HFFc6 (cell line): ENCODE data around the gene THPO. TPM values are rescaled to one million over a fixed set of nuclear protein-coding genes. Genes with fewer than 3 reads are reported as not detected.
A peak's percentile ranks its signal among the peaks of the same experiment; 100 is the strongest.

ENCODE experiments used
- DNase-seq: peaks from one replicate; pipeline ENCODE4 v3.0.0-alpha.2; 2018
- H3K27ac Mint-ChIP-seq: 2 replicates; pipeline ENCODE4 v1.8.0; 2020; ENCODE audit warnings: mild to moderate bottlenecking, mixed read lengths
- H3K27me3 Mint-ChIP-seq: 2 replicates; pipeline ENCODE4 v1.8.0; 2021; ENCODE audit warnings: mild to moderate bottlenecking, moderate library complexity, mixed read lengths; ENCODE audit not compliant: insufficient read depth
- H3K36me3 Mint-ChIP-seq: 2 replicates; pipeline ENCODE4 v1.8.0; 2021; ENCODE audit warnings: low read depth, mixed read lengths
- H3K4me1 Mint-ChIP-seq: 2 replicates; pipeline ENCODE4 v1.8.0; 2020; ENCODE audit warnings: low read depth, mixed read lengths
- H3K4me3 Mint-ChIP-seq: 2 replicates; pipeline ENCODE4 v1.8.0; 2020; ENCODE audit warnings: mild to moderate bottlenecking, moderate library complexity, mixed read lengths
- H3K9me3 Mint-ChIP-seq: 2 replicates; pipeline ENCODE4 v1.8.0; 2020; ENCODE audit warnings: mild to moderate bottlenecking, mixed read lengths
- total RNA-seq, 6 experiments: library from RNA; stranded (reverse); fragmentation: NEBNext Ultra II Directional; extraction: Animal tissue kit (Norgen Biotek cat#: 25700); gene quantifications; 2 replicates in 1 of 6; 3 replicates in 5 of 6; pipeline ENCODE4 v1.2.3, GENCODE V29; 2021
- TF ChIP-seq, protein P1 (sequence below): fragments of 200-600 bp; sonication (generic); IDR thresholded peaks from 2 replicates; pipeline ENCODE4 v1.5.0; 2021; ENCODE audit warnings: antibody characterized with exemption, mild to moderate bottlenecking

The THPO gene
- total RNA-seq, 6 experiments from 2014 or later, result not detected

DNA sequence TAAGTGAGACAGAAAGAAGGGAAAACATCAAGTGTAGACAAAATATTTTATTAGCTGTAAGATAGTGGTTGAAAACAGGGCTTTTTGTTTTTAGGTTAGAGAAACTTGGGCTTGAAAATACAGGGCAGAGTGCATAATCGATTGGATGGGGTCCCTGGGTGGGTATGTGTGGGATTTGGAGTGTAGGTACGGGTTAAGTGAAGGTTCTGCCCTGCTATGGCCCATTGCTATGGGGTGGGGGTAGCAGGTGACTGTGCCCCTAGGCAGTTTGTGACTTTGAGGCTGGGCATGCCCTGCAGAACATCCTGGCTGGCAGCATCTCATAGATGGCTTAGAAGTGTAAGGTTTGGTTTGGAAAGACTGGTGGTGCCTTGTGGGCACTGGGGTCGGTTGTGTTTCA, 44.3 kb downstream of the THPO start:
- H3K36me3 Mint-ChIP-seq, result peaks cover 74% of the 10 kb centered on the region
- no peak for DNase-seq
- no peaks in the 10 kb centered on the region for H3K9me3 Mint-ChIP-seq
- H3K27ac Mint-ChIP-seq, result peak overlapping the region; percentile 97
- peaks cover 33% of the 10 kb centered on the region for H3K27me3 Mint-ChIP-seq
- TF ChIP-seq, protein P1, sequence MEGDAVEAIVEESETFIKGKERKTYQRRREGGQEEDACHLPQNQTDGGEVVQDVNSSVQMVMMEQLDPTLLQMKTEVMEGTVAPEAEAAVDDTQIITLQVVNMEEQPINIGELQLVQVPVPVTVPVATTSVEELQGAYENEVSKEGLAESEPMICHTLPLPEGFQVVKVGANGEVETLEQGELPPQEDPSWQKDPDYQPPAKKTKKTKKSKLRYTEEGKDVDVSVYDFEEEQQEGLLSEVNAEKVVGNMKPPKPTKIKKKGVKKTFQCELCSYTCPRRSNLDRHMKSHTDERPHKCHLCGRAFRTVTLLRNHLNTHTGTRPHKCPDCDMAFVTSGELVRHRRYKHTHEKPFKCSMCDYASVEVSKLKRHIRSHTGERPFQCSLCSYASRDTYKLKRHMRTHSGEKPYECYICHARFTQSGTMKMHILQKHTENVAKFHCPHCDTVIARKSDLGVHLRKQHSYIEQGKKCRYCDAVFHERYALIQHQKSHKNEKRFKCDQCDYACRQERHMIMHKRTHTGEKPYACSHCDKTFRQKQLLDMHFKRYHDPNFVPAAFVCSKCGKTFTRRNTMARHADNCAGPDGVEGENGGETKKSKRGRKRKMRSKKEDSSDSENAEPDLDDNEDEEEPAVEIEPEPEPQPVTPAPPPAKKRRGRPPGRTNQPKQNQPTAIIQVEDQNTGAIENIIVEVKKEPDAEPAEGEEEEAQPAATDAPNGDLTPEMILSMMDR, result no peak
- H3K4me1 Mint-ChIP-seq, result peaks cover 90% of the 10 kb centered on the region
- peak overlapping the region; percentile 74 for H3K4me3 Mint-ChIP-seq

DNA sequence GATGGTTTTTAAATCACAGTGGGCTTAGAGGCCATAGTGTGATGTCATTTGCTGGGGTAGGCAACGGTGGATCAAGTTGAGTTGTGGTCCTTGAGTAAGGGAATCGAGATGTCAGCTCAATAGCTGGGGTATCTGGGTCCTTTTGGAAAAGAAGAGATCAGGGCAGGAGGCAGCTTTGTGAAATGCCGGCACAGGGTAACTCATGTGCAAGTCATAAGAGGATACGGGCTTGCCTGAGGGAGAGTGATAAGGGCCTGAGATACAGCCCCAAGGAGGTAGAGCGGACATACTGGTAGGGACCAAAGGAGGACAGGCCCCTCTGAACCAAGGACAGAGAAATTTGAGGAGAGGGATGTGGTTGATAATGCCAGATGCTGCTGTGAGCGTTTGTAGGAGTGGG, 44.8 kb downstream of the THPO start:
- Mint-ChIP-seq H3K4me3 (peak overlapping the region; percentile 74), H3K36me3 (peaks cover 78% of the 10 kb centered on the region), H3K9me3 (no peaks in the 10 kb centered on the region), H3K4me1 (peaks cover 93% of the 10 kb centered on the region), H3K27ac (peak overlapping the region; percentile 97), H3K27me3 (peaks cover 33% of the 10 kb centered on the region)
- TF ChIP-seq, protein P1, result no peak
- no peak for DNase-seq

DNA sequence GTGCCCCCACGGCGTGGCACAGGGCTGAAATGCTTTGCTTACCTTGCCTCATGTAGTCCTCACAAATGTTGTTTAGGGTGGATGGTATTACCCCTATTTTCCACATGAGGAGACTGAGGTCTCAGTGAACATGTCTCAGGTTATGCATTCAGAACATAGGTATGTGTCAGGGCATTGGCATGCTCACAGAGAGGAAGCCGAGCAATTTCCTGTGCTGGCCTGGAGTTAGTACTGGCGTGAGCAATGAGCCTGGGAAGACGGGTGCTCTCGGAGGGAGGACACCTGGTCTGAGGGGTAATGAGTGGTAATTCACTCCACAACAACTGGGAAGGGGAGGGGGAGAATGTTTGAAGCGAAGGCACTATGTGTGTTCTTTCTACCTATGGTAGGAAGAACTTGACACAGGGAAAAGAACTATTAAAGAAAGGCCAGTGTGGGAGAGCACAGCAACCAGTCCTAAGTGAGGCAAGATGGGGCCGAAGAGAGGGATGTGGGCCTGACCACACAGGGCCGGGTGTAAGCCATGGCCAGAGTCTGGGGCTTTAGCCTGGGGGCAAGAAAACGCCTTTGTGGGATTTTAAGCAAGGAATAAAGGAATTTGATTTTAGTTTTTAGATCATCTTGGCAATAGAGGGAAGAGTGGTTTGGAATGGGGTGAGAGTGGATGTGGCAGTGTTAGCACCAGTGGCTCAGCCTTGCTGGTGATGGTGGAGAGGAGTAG, 45.5 kb downstream of the THPO start:
- peak; percentile 94 for DNase-seq
- TF ChIP-seq, protein P1, result no peak
- Mint-ChIP-seq H3K27me3 (peaks cover 29% of the 10 kb centered on the region), H3K4me3 (peak overlapping the region; percentile 74), H3K9me3 (no peaks in the 10 kb centered on the region), H3K27ac (peak overlapping the region; percentile 97), H3K4me1 (peaks cover 87% of the 10 kb centered on the region), H3K36me3 (peaks cover 78% of the 10 kb centered on the region)

DNA sequence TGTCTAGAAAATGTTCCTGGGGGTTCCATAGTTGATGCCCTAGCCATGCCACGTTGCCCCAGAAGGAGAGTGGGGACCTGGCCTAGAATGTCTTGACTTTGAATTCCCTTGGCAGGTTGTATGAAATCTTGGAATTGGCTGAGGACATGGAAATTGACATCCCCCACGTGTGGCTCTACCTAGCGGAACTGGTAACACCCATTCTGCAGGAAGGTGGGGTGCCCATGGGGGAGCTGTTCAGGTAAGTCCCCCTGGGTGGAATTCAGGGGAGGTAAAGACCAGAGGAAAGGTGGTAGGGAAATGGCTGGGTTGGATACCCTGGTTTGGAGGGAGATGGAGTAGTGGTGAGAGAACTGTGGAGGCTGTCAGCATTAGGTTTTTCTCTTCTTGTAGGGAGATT, 49.5 kb downstream of the THPO start:
- peaks cover 64% of the 10 kb centered on the region for H3K4me1 Mint-ChIP-seq
- peaks cover 88% of the 10 kb centered on the region for H3K36me3 Mint-ChIP-seq
- H3K27me3 Mint-ChIP-seq, result peaks cover 15% of the 10 kb centered on the region
- TF ChIP-seq, protein P1, result no peak
- no peak for DNase-seq
- no peak overlapping the region for H3K4me3 Mint-ChIP-seq
- H3K9me3 Mint-ChIP-seq, result no peaks in the 10 kb centered on the region
- H3K27ac Mint-ChIP-seq, result peak overlapping the region; percentile 57

DNA sequence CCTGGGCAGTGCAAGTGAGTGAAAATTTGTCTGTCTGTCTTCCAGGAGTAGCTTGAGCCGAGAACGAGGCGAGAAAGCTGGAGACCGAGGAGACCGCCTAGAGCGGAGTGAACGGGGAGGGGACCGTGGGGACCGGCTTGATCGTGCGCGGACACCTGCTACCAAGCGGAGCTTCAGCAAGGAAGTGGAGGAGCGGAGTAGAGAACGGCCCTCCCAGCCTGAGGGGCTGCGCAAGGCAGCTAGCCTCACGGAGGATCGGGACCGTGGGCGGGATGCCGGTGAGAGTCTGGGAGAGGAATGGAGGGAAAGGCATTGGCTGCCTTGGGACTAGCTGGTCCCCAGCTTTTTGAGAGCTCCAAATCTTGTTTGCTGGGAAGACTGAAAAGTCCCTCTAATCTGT, 50.8 kb downstream of the THPO start:
- H3K9me3 Mint-ChIP-seq, result no peaks in the 10 kb centered on the region
- TF ChIP-seq, protein P1, result no peak
- H3K4me1 Mint-ChIP-seq, result peaks cover 50% of the 10 kb centered on the region
- no peak for DNase-seq
- H3K27me3 Mint-ChIP-seq, result peaks cover 7% of the 10 kb centered on the region
- peaks cover 88% of the 10 kb centered on the region for H3K36me3 Mint-ChIP-seq
- H3K4me3 Mint-ChIP-seq, result no peak overlapping the region
- H3K27ac Mint-ChIP-seq, result peak overlapping the region; percentile 29
